Esophagus (tissue), 2 donors: Measurements from ENCODE around the gene OR1D5. TPM values are rescaled to one million over a fixed set of nuclear protein-coding genes. Genes with fewer than 3 reads are reported as not detected.
A peak's percentile ranks its signal among the peaks of the same experiment; 100 is the strongest.
"Not testable (repeated sequence)": the region's sequence is repeated elsewhere in the genome, so short reads cannot be mapped to it uniquely, and the experiment has no call there.

Source experiments
- H3K27ac ChIP-seq, 2 donors: one replicate each; pipeline ENCODE4 v1.5.1; 2013; ENCODE audit warnings: low read depth in 2 of 2, mild to moderate bottlenecking in 2 of 2, inconsistent platforms in 1 of 2, low read length in 1 of 2, moderate library complexity in 1 of 2
- H3K27me3 ChIP-seq, 2 donors: one replicate each; pipeline ENCODE4 v1.6.1; 2013; ENCODE audit warnings: low read length in 2 of 2, control low read depth in 1 of 2, mild to moderate bottlenecking in 1 of 2; ENCODE audit not compliant: insufficient read depth in 2 of 2, control insufficient read depth in 1 of 2
- H3K36me3 ChIP-seq, 2 donors: one replicate each; pipeline ENCODE4 v1.6.1; 2013; ENCODE audit warnings: low read length in 1 of 2; ENCODE audit not compliant: control insufficient read depth in 2 of 2, insufficient read depth in 2 of 2
- H3K4me1 ChIP-seq, 2 donors: one replicate each; pipeline ENCODE4 v1.6.1; 2013; ENCODE audit warnings: low read length in 1 of 2; ENCODE audit not compliant: control insufficient read depth in 2 of 2, insufficient read depth in 2 of 2
- H3K4me3 ChIP-seq, 2 donors: one replicate each; pipeline ENCODE4 v1.5.1; 2013; ENCODE audit warnings: low read length in 2 of 2, mild to moderate bottlenecking in 2 of 2, low read depth in 1 of 2, moderate library complexity in 1 of 2
- H3K9me3 ChIP-seq, 2 donors: one replicate each; pipeline ENCODE4 v1.6.1; 2013; ENCODE audit warnings: mild to moderate bottlenecking in 2 of 2, low read depth in 1 of 2, low read length in 1 of 2, moderate library complexity in 1 of 2; ENCODE audit not compliant: control insufficient read depth in 2 of 2, insufficient read depth in 1 of 2
- WGBS, 2 donors: extraction: QIAGEN DNeasy Blood & Tissue Kit; methylation state at CpG; one replicate each; pipeline ENCODE4 v1.1.7; 2013; 5-methylcytosine and 5-hydroxymethylcytosine counted together
- polyA plus RNA-seq, 2 donors: library from polyadenylated mRNA; stranded (reverse); fragments of 200-250 nt; gene quantifications; one replicate each; pipeline ENCODE4 v1.2.3, GENCODE V29; 2013
- donor health status: healthy with polysubstance abuse.
- donor health status: Bipolar disorder and iron deficiency.

The OR1D5 gene
- not detected for polyA plus RNA-seq

GRCh38 chr17:3063507-3063906 lies at the start of gene OR1D5:
OR1D5 (minus strand) TSS chr17:3063607; CDS start chr17:3063607, 0 bp downstream.
- not testable (repeated sequence) for H3K36me3 ChIP-seq, H3K9me3 ChIP-seq
- 60 to 67% methylated on average over 1 of the region's 2 CpGs for WGBS, 2 donors

DNA sequence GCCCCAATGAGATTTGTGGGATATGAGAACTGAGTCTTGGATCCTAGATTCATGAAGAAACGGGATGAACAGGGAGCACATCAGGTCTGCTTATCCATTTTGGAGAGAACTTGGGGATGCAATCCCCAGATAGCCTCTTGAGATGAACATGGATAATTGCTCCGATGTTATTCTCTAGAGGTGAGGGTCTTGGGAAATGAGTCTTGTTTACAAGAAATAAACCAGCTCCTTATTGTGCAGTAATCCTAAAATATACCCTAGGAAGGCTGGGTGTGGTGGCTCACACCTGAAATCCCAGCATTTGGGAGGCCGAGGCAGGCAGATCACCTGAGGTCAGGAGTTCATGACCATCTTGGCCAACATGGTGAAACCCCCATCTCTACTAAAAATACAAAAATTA lies 40.9 kb upstream of the OR1D5 start, which contains the start of gene OR1D2:
OR1D2 (minus strand) TSS at position 101 of the 400 bp plus-strand sequence. CDS start 11,426 bp downstream, outside the sequence.
- WGBS, 2 donors = 68 to 75% methylated on average over 3 of the region's 3 CpGs
- no peaks in the 10 kb centered on the region for H3K36me3 ChIP-seq
- no peak within 1 kb of the TSS for H3K4me3 ChIP-seq
- no peaks in the 10 kb centered on the region for H3K4me1 ChIP-seq
- H3K27ac ChIP-seq = no peak within 1 kb of the TSS
- no peaks in the 10 kb centered on the region for H3K27me3 ChIP-seq
- no peaks in the 10 kb centered on the region for H3K9me3 ChIP-seq

More at GRCh38 chr17:3063507-3063906, at the start of gene OR1D5:
- H3K4me3 ChIP-seq, H3K27ac ChIP-seq, H3K4me1 ChIP-seq, H3K27me3 ChIP-seq: not testable (repeated sequence)

DNA sequence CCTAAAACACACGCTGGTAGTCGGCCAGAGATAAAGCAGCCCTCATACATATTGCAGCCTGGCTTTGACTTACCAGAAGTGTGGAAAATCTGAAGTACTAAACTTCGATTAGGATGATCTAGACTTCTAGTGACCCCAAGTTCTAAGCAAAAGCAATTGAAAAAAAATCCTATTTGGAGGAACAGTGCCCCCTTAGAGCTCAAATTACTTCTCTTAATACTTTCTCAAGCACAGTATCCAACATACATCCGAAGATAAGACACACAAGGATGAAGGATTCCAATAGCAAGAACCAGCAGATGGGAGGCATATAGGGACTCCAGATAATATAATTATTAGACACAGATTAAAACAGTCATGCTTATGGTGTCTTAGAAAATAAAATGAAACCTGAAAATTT lies 10.4 kb upstream of the OR1D5 start:
- not testable (repeated sequence) for H3K9me3 ChIP-seq, H3K36me3 ChIP-seq
- 81 to 82% methylated on average over 4 of the region's 4 CpGs for WGBS, 2 donors

DNA sequence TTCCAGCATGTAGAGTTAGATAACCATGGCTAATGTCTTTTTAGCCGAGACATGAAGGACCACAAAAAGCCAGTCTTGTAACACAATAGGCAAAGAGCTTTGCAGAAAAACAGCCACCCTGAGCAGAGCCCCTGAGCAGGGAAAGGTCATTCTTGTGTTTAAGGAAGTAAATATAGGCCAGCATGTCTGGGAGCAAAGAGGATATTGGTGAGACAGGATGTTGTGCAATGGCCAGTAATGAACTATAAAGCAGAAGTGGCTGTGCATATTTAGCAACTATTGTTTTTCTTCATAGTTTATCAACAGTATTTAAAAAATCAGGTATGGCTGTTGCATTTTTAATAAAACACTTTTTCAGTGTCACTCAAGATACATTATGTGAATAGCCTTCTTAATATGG lies 1.8 kb upstream of the OR1D5 start:
- H3K27ac ChIP-seq, H3K36me3 ChIP-seq: not testable (repeated sequence)
- WGBS, 2 donors = no CpG with 5 or more reads among the region's 1 CpG

More for the DNA sequence above, 10.4 kb upstream of the OR1D5 start:
- H3K4me1 ChIP-seq, H3K4me3 ChIP-seq, H3K27ac ChIP-seq, H3K27me3 ChIP-seq: not testable (repeated sequence)

DNA sequence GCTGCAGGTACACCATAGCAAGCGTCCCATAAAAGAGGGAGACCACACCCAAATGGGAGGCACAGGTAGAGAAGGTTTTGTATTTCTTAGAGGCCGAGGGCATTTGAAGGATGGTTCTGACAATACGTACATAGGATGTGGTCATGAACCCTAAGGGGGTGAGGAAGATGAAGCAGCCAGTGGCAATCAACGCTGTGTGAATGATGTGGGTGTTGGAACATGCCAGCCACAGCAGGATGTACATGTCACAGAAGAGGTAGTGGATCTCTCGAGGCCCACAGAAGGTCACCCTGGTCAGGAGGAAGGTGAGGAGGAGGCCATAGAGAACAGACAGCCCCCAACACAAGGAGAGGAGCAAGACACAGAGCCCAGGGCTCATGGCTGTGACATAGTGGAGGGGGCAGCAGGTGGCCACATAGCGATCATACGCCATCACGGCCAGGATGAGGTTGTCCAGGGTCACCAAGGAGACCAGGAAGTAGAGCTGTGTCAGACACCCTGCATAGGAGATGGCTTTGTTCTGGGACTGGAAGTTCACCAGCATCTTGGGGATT lies 506 bp downstream of the OR1D5 start:
- H3K4me3 ChIP-seq, H3K9me3 ChIP-seq, H3K27ac ChIP-seq, H3K4me1 ChIP-seq, H3K36me3 ChIP-seq, H3K27me3 ChIP-seq: not testable (repeated sequence)
- WGBS, 2 donors = 81 to 83% methylated on average over 8 of the region's 8 CpGs

More for the DNA sequence above, 1.8 kb upstream of the OR1D5 start:
- not testable (repeated sequence) for H3K9me3 ChIP-seq, H3K27me3 ChIP-seq, H3K4me3 ChIP-seq, H3K4me1 ChIP-seq

DNA sequence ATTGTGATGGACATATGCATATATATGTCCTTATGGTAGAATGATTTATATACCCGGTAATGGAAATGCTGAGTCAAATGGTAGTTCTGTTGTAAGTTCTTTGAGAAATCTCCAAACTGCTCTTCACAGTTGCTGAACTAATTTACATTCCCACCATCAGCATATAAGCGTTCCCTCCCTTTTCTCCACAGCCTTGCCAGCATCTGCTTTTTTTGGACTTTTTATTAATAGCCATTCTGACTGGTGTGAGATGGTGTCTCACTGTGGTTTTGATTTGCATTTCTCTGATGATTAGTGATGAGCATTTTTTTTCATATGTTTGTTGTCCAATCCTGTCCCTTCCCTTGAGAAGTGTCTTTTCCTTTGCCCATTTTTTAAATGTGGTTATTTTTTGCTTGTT lies 8.5 kb downstream of the OR1D5 start:
- H3K27me3 ChIP-seq, H3K27ac ChIP-seq, H3K9me3 ChIP-seq, H3K4me1 ChIP-seq, H3K36me3 ChIP-seq, H3K4me3 ChIP-seq: not testable (repeated sequence)
- 94 to 96% methylated on average over 1 of the region's 2 CpGs for WGBS, 2 donors

DNA sequence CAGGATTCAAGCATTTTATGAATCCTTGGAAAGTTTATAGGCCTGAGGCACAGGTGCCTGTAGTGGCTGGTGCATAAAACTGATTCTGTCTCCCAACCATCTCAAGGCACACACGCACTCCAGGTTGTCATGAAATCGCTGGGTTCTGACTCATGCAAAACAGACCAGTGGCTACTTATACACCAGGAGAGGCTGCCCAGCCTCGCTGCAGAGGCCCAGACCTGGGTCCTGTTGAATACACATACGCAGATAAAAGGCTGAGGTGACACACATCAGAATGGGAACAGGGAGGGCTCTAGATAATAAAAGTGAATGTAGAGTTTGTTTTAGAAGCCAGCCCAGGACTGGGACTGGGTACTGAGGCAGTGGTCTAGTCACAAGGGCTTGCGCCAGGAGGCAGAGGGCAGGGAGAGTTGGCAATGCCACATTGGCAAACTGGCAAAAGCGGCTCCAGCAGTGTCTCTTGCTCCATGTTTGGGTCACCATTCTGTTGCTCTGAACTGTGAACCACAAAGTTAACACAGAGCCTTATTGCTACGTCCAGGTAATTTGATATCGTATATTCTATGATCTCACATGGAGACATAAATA lies 13.6 kb downstream of the OR1D5 start:
- Histone ChIP-seq H3K9me3 (no peaks in the 10 kb centered on the region), H3K4me3 (no peak overlapping the region), H3K4me1 (no peaks in the 10 kb centered on the region), H3K27ac (no peak overlapping the region), H3K36me3 (no peaks in the 10 kb centered on the region), H3K27me3 (no peaks in the 10 kb centered on the region)
- 85 to 91% methylated on average over 8 of the region's 8 CpGs for WGBS, 2 donors

DNA sequence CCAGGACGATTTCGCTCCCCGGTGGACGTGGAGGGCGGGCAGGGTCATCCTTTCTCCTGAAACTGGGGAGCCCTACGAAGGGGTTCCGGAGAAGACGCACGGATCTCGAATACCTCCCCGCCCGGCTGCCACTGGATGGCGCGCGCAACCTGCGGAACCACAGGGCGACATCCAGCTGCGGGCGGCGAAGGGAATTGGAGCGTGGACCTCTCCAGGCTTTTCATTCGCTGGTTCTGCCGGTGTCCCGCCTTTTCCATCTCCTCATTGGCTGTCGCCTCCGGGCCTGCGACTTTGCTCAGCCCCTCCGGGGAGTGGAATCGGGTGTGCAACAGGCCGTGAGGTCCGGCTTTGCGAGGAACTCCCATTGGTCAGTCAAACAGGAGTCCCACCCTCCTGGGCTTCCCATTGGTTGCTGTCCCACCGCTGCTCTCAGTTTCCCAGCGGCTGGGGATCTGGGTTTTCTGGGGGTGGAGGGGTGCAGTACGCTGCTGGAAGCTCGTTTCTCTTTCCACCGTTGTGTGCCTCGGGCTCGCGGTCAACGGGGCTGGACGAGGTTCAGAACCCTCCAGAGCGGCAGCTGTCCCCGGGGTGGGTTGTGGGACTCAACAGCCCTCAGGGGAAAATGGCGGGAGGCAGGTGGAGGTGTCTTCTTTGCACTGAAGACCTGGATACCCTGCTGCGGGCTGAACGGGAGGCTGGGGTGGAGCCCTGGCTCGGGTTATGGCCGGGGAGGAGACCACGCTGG lies 14.5 kb downstream of the OR1D5 start:
- WGBS, 2 donors = 1% methylated on average over 50 of the region's 50 CpGs
- H3K27me3 ChIP-seq = no peaks in the 10 kb centered on the region
- H3K9me3 ChIP-seq = peaks cover 3% of the 10 kb centered on the region in 2 donors
- no peaks in the 10 kb centered on the region for H3K4me1 ChIP-seq
- peak overlapping the region; percentile 56 to 64 for H3K4me3 ChIP-seq
- no peaks in the 10 kb centered on the region for H3K36me3 ChIP-seq
- H3K27ac ChIP-seq = peak overlapping the region; percentile 34 to 66

GRCh38 chr17:3046753-3047152 lies 16.7 kb downstream of the OR1D5 start:
- Histone ChIP-seq H3K36me3 (no peaks in the 10 kb centered on the region), H3K27ac (no peak overlapping the region), H3K27me3 (no peaks in the 10 kb centered on the region), H3K4me3 (no peak overlapping the region), H3K4me1 (no peaks in the 10 kb centered on the region), H3K9me3 (peaks cover 6 to 7% of the 10 kb centered on the region in 2 donors)
- WGBS, 2 donors = 75 to 77% methylated on average over 3 of the region's 3 CpGs
